Kidney (tissue), 14 donors: ENCODE data around the gene NCF2. TPM values are rescaled to one million over a fixed set of nuclear protein-coding genes. Genes with fewer than 3 reads are reported as not detected.

ENCODE experiments used
- DNase-seq, 5 donors: peaks; one replicate each; pipeline ENCODE4 v3.0.0-alpha.2; 2013 to 2020
- FAIRE-seq: peaks from 2 replicates; lab custom pipeline; 2012; peaks lifted over from hg19 to GRCh38; lab: Jason Lieb, UNC
- H3K27ac ChIP-seq, 2 donors: one replicate each; pipeline ENCODE4 v1.7.0; 2013; ENCODE audit warnings: low read depth in 2 of 2, low read length in 2 of 2, inconsistent platforms in 1 of 2
- H3K27me3 ChIP-seq: one replicate; pipeline ENCODE4 v1.7.1; 2013; ENCODE audit warnings: low read length, inconsistent platforms; ENCODE audit not compliant: control insufficient read depth, insufficient read depth
- H3K36me3 ChIP-seq, 3 donors: one replicate each; pipeline versions ENCODE4 v1.7.0 to v1.7.1; 2013; ENCODE audit warnings: low read length in 3 of 3, control low read depth in 1 of 3, inconsistent platforms in 1 of 3; ENCODE audit not compliant: insufficient read depth in 3 of 3, control insufficient read depth in 2 of 3
- H3K4me1 ChIP-seq, 3 donors: one replicate each; pipeline versions ENCODE4 v1.7.0 to v1.7.1; 2013; ENCODE audit warnings: low read length in 3 of 3, inconsistent platforms in 1 of 3, low read depth in 1 of 3; ENCODE audit not compliant: control insufficient read depth in 2 of 3, insufficient read depth in 2 of 3
- H3K4me3 ChIP-seq, 3 donors: one replicate each; pipeline versions ENCODE4 v1.7.0 to v1.8.1; 2013; ENCODE audit warnings: low read length in 3 of 3, control low read depth in 1 of 3, inconsistent platforms in 1 of 3
- H3K9ac ChIP-seq, 3 donors: one replicate each; pipeline versions ENCODE4 v1.7.0 to v1.7.1; 2013; ENCODE audit warnings: low read length in 3 of 3, control low read depth in 1 of 3, inconsistent platforms in 1 of 3
- H3K9me3 ChIP-seq, 3 donors: one replicate each; pipeline versions ENCODE4 v1.7.0 to v1.7.1; 2013; ENCODE audit warnings: low read length in 3 of 3, control low read depth in 1 of 3, inconsistent platforms in 1 of 3; ENCODE audit not compliant: control insufficient read depth in 2 of 3, insufficient read depth in 1 of 3
- CTCF ChIP-seq: IDR thresholded peaks from 3 replicates; pipeline ENCODE4 v1.5.1; 2012; ENCODE audit warnings: mild to moderate bottlenecking, moderate library complexity, borderline replicate concordance; ENCODE audit not compliant: insufficient read depth; ENCODE audit errors: extremely low read depth
- intact Hi-C: fragments of 100-400 bp; cut with DNase I; formaldehyde crosslinking; loops from one replicate; pipeline ENCODE4 v1.11.1; 2022
- polyA plus RNA-seq: library from polyadenylated mRNA; stranded (reverse); fragments of 350-450 nt; fragmentation: Illumina TruSeq; extraction: RNeasy Lipid Tissue Mini Kit (QIAGEN cat#74804); gene quantifications from one replicate; pipeline ENCODE4 v1.2.3, GENCODE V29; 2014; ENCODE audit warnings: low read depth, low replicate concordance; ENCODE audit not compliant: insufficient read depth
- total RNA-seq: library from RNA; stranded (reverse); fragmentation: NEBNext Ultra II Directional; extraction: Animal tissue kit (Norgen Biotek cat#: 25700); gene quantifications from one replicate; pipeline ENCODE4 v1.2.1, GENCODE V29; 2021
- donor health status: control.
- donor health status: control.
- donor health status: control.
- donor health status: control.
- donor health status: control.
- donor health status: DM: yes; HTN: yes; CAD: no.
- donor health status: Normal renal cell carcinoma (clear cell type).

NCF2 gene
- total and polyA plus RNA-seq, 2 donors from 2014 or later, result 2.5 to 16.7 TPM

GRCh38 chr1:183605904-183606303 lies 15.6 kb upstream of the NCF2 start:
- H3K27ac ChIP-seq, result no peak overlapping the region

GRCh38 chr1:183604815-183605214 lies 14.6 kb upstream of the NCF2 start:
- Histone ChIP-seq H3K9ac (no peak overlapping the region), H3K27ac (no peak overlapping the region), H3K9me3 (no peaks in the 10 kb centered on the region), H3K36me3 (no peaks in the 10 kb centered on the region), H3K4me3 (no peak overlapping the region), H3K4me1 (no peaks in the 10 kb centered on the region), H3K27me3 (no peaks in the 10 kb centered on the region)
- intact Hi-C loops, result no loop called here
- no peak for TF ChIP-seq CTCF
- DNase-seq, result no peak
- no peak for FAIRE-seq

More at GRCh38 chr1:183605904-183606303, 15.6 kb upstream of the NCF2 start:
- Histone ChIP-seq H3K27me3 (no peaks in the 10 kb centered on the region), H3K9me3 (no peaks in the 10 kb centered on the region), H3K36me3 (no peaks in the 10 kb centered on the region), H3K4me1 (no peaks in the 10 kb centered on the region), H3K9ac (no peak overlapping the region), H3K4me3 (no peak overlapping the region)
- intact Hi-C loops, result no loop called here
- no peak for DNase-seq
- TF ChIP-seq CTCF, result no peak
- no peak for FAIRE-seq

GRCh38 chr1:183604038-183604808 lies 14.0 kb upstream of the NCF2 start:
- H3K9me3 ChIP-seq, result no peaks in the 10 kb centered on the region
- no peaks in the 10 kb centered on the region for H3K4me1 ChIP-seq
- intact Hi-C loops, result no loop called here
- TF ChIP-seq CTCF, result no peak
- no peak for DNase-seq
- H3K36me3 ChIP-seq, result no peaks in the 10 kb centered on the region
- H3K27ac ChIP-seq, result no peak overlapping the region
- no peaks in the 10 kb centered on the region for H3K27me3 ChIP-seq
- no peak overlapping the region for H3K4me3 ChIP-seq
- FAIRE-seq, result no peak
- no peak overlapping the region for H3K9ac ChIP-seq
